Measurements from ENCODE around the gene SOX12. TPM values are rescaled to one million over a fixed set of nuclear protein-coding genes. Genes with fewer than 3 reads are reported as not detected.

Gene SOX12
- total RNA-seq, 1 donor, result 7.7 TPM

DNA sequence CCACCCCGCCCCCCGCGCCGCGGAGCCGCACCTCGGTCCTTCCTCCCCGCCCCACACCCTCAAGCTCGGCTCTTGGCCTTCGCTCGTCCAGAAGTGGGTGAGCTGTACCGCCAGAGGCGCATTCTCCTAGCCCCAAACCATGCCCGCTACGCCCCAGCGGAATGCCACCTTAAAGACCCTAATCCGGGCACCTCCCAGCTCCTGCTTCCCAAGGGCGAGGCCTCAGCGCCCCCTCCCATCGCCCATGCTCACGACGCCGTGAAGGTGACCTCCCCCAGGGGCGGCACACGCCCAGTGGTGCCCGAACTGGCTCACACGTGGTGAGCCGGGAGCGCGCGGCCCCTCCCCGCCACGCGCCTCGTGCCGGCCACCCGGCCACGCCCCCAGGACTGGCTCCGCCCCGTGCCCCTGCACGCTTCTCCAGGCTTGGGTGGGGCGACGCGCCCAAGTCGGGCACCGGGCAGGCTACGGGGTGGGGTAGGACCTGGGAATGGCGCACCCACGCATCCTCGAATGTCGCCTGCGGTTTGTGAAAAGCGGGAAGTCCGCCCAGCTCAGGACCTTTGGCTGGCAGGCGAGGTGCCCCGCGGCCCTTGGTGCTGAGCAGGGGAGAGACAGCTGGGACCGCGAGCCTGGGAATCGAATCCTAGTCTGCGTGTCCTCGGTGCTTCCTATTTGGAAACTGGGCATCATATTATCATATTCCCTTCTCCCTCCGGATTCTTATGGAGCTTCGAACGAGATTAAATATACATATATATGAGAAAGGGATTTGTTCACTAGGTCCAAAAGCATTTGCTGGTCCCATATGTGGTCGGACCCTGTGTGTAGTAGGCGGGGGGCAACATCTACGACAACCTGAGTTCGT lies 941 bp upstream of the SOX12 start:
- DNase-seq (ENCODE audit: low read depth), result peak; percentile 72
- H3K4me3 ChIP-seq (ENCODE audit: low read depth, low read length), result peak overlapping the region; percentile 89
- TF ChIP-seq CTCF (IDR thresholded peaks at IDR 0.05; ENCODE audit: insufficient read depth, low read length), result peak; percentile 63

DNA sequence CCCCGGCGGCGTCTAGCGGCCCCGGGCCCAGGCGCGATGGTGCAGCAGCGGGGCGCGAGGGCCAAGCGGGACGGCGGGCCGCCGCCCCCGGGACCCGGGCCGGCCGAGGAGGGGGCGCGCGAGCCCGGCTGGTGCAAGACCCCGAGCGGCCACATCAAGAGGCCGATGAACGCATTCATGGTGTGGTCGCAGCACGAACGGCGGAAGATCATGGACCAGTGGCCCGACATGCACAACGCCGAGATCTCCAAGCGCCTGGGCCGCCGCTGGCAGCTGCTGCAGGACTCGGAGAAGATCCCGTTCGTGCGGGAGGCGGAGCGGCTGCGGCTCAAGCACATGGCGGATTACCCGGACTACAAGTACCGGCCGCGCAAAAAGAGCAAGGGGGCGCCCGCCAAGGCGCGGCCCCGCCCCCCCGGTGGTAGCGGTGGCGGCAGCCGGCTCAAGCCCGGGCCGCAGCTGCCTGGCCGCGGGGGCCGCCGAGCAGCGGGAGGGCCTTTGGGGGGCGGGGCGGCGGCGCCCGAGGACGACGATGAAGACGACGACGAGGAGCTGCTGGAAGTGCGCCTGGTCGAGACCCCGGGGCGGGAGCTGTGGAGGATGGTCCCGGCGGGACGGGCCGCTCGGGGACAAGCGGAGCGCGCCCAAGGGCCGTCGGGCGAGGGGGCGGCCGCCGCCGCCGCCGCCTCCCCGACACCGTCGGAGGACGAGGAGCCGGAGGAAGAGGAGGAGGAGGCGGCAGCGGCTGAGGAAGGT lies 715 bp downstream of the SOX12 start:
- TF ChIP-seq CTCF (IDR thresholded peaks at IDR 0.05; ENCODE audit: insufficient read depth, low read length), result no peak
- peak overlapping the region; percentile 90 for H3K4me3 ChIP-seq (ENCODE audit: low read depth, low read length)
- peak; percentile 56 for DNase-seq (ENCODE audit: low read depth)

- TF ChIP-seq CTCF (IDR thresholded peaks at IDR 0.05; ENCODE audit: insufficient read depth, low read length), result no peak
- H3K4me3 ChIP-seq (ENCODE audit: low read depth, low read length), result peak overlapping the region; percentile 90
- no peak for DNase-seq (ENCODE audit: low read depth)
These were observed 1.4 kb downstream of the SOX12 start for GRCh38 chr20:326645-327185.

- TF ChIP-seq CTCF (IDR thresholded peaks at IDR 0.05; ENCODE audit: insufficient read depth, low read length), result no peak
- peak overlapping the region; percentile 90 for H3K4me3 ChIP-seq (ENCODE audit: low read depth, low read length)
- DNase-seq (ENCODE audit: low read depth), result peak; percentile 88
These were observed 2.1 kb downstream of the SOX12 start for GRCh38 chr20:327186-328026.

GRCh38 chr20:328027-328974 lies 2.9 kb downstream of the SOX12 start:
- TF ChIP-seq CTCF (IDR thresholded peaks at IDR 0.05; ENCODE audit: insufficient read depth, low read length), result no peak
- no peak for DNase-seq (ENCODE audit: low read depth)
- peak overlapping the region; percentile 90 for H3K4me3 ChIP-seq (ENCODE audit: low read depth, low read length)
